HepG2 (cell line): ENCODE data around the gene FXYD6. TPM values are rescaled to one million over a fixed set of nuclear protein-coding genes. Genes with fewer than 3 reads are reported as not detected.

ENCODE experiments used
- FOXK2 ChIP-seq: fragments of 450-650 bp; IDR thresholded peaks from 2 replicates; pipeline ENCODE4 v1.6.1; 2016
- HNRNPLL ChIP-seq: fragments of 200-400 bp; formaldehyde crosslinking; IDR thresholded peaks from 2 replicates; pipeline ENCODE4 v1.6.1; 2017; ENCODE audit warnings: mild to moderate bottlenecking, low read depth, low read length; ENCODE audit not compliant: poor library complexity, severe bottlenecking
- JDP2 ChIP-seq: sonication (generic); formaldehyde crosslinking; IDR thresholded peaks from 2 replicates; pipeline ENCODE4 v1.8.1; 2022; ENCODE audit warnings: missing genetic modification reagents, borderline replicate concordance
- KAT7 ChIP-seq: IDR thresholded peaks from 2 replicates; pipeline ENCODE4 v1.6.1; 2018; ENCODE audit warnings: borderline replicate concordance, missing compliant biosample characterization
- NBN ChIP-seq: fragments of 450-650 bp; conservative IDR thresholded peaks from 2 replicates; pipeline ENCODE4 v1.6.1; 2017
- SMC3 ChIP-seq: IDR thresholded peaks from 2 replicates; pipeline ENCODE4 v1.6.1; 2011; ENCODE audit warnings: low read length, improper control_type of control experiment
- SP4 ChIP-seq: sonication (generic); formaldehyde crosslinking; IDR thresholded peaks from 2 replicates; pipeline ENCODE4 v1.8.1; 2023; ENCODE audit warnings: mild to moderate bottlenecking, missing genetic modification reagents
- XRCC5 ChIP-seq: fragments of 200-400 bp; formaldehyde crosslinking; optimal IDR thresholded peaks from 2 replicates; pipeline ENCODE3; 2017; ENCODE audit warnings: mild to moderate bottlenecking, low read length
- ZNF234 ChIP-seq: sonication (generic); formaldehyde crosslinking; conservative IDR thresholded peaks from 2 replicates; pipeline ENCODE4 v1.5.1; 2020; ENCODE audit warnings: mild to moderate bottlenecking, missing genetic modification reagents
- ZNF616 ChIP-seq: sonication (generic); formaldehyde crosslinking; IDR thresholded peaks from 2 replicates; pipeline ENCODE4 v1.5.0; 2020; ENCODE audit warnings: low read depth, mild to moderate bottlenecking, missing genetic modification reagents
- polyA plus RNA-seq, 8 experiments: library from polyadenylated mRNA; depleted of rRNA in 3 of 8; stranded (reverse) in 7 of 8; unstranded in 1 of 8; fragments of >200 nt; fragmentation: Illumina TruSeq in 4 of 8; extraction: Trizol in 4 of 8; gene quantifications; 2 replicates each; pipeline versions ENCODE4 v1.2.1 to v1.2.3, GENCODE V29; 2011 to 2016; ENCODE audit warnings: low read depth in 4 of 8, missing spikeins in 1 of 8, mixed read lengths in 1 of 8; ENCODE audit not compliant: insufficient read depth in 1 of 8
- total RNA-seq, 5 experiments: library from RNA; depleted of rRNA; stranded (reverse); fragments of >200 nt; fragmentation: Illumina TruSeq; extraction: Trizol; gene quantifications; 2 replicates each; pipeline ENCODE4 v1.2.3, GENCODE V29; 2016; ENCODE audit warnings: low read depth in 1 of 5
- TF ChIP-seq, protein P1 (sequence below): sonication (generic); formaldehyde crosslinking; IDR thresholded peaks from 2 replicates; pipeline ENCODE4 v1.4.0; 2020; ENCODE audit warnings: missing genetic modification reagents
- TF ChIP-seq, protein P2 (sequence below): fragments of 450-650 bp; IDR thresholded peaks from 2 replicates; pipeline ENCODE4 v1.6.1; 2017
- TF ChIP-seq, protein P3 (sequence below): sonication (generic); formaldehyde crosslinking; IDR thresholded peaks from 2 replicates; pipeline ENCODE4 v1.5.1; 2020; ENCODE audit warnings: mild to moderate bottlenecking, missing genetic modification reagents, moderate library complexity

The FXYD6 gene
- total and polyA plus RNA-seq, 2 of the 13 experiments (the other 11 are each of a cell fraction or from before 2014, with no cell fraction given) = not detected

DNA sequence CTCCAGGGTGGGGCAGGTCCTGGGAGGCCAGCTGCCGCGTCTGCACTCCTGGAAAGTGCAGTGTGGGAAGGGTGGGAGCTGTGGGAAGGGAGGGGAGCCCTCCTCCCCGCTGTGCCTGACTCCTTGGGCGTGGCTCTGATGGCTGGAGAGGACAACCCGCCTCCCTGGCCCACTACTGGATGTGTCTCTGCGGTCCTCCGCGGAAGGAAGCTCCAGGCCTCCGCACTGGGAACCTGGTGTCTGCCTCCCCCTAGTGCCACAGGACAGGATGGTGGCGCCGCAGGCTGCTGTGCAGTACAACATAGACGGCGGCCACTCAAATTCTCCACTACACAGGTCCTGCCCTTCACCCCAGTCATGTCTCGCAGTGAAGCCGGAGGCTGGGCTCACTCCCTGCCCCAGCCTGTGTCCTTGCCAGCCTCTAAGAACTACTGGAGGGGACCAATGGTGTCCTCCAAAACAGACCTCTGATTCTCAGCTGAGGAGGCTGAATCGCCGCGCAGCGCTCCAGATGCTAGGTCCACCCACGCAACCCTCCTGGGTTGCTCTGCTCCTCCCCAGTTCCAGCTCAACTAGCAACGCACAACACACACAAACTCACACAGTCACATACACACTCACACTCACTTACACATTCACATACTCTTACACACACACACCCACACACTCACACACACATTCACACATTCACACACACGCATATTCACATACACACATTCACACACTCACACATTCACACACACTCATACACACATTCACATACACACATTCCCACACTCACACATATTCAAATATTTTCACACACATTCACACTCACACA lies 67.0 kb downstream of the FXYD6 start (continued):
- TF ChIP-seq, protein P1, sequence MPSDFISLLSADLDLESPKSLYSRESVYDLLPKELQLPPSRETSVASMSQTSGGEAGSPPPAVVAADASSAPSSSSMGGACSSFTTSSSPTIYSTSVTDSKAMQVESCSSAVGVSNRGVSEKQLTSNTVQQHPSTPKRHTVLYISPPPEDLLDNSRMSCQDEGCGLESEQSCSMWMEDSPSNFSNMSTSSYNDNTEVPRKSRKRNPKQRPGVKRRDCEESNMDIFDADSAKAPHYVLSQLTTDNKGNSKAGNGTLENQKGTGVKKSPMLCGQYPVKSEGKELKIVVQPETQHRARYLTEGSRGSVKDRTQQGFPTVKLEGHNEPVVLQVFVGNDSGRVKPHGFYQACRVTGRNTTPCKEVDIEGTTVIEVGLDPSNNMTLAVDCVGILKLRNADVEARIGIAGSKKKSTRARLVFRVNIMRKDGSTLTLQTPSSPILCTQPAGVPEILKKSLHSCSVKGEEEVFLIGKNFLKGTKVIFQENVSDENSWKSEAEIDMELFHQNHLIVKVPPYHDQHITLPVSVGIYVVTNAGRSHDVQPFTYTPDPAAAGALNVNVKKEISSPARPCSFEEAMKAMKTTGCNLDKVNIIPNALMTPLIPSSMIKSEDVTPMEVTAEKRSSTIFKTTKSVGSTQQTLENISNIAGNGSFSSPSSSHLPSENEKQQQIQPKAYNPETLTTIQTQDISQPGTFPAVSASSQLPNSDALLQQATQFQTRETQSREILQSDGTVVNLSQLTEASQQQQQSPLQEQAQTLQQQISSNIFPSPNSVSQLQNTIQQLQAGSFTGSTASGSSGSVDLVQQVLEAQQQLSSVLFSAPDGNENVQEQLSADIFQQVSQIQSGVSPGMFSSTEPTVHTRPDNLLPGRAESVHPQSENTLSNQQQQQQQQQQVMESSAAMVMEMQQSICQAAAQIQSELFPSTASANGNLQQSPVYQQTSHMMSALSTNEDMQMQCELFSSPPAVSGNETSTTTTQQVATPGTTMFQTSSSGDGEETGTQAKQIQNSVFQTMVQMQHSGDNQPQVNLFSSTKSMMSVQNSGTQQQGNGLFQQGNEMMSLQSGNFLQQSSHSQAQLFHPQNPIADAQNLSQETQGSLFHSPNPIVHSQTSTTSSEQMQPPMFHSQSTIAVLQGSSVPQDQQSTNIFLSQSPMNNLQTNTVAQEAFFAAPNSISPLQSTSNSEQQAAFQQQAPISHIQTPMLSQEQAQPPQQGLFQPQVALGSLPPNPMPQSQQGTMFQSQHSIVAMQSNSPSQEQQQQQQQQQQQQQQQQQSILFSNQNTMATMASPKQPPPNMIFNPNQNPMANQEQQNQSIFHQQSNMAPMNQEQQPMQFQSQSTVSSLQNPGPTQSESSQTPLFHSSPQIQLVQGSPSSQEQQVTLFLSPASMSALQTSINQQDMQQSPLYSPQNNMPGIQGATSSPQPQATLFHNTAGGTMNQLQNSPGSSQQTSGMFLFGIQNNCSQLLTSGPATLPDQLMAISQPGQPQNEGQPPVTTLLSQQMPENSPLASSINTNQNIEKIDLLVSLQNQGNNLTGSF = no peak
- TF ChIP-seq ZNF616 (no peak), JDP2 (CRISPR knock-in tag) (no peak), XRCC5 (peak; percentile 35), SP4 (CRISPR knock-in tag) (0 out of 2 replicates have a peak, but pooled peaks have one; percentile 56), HNRNPLL (peak; percentile 27), FOXK2 (0 out of 2 replicates have a peak, but pooled peaks have one; percentile 13), NBN (peak; percentile 82; the same call in 1 of the 2 replicates), KAT7 (CRISPR knock-in tag) (no peak), SMC3 (0 out of 2 replicates have a peak, but pooled peaks have one; percentile 26), ZNF234 (CRISPR knock-in tag) (no peak)
- TF ChIP-seq, protein P2, sequence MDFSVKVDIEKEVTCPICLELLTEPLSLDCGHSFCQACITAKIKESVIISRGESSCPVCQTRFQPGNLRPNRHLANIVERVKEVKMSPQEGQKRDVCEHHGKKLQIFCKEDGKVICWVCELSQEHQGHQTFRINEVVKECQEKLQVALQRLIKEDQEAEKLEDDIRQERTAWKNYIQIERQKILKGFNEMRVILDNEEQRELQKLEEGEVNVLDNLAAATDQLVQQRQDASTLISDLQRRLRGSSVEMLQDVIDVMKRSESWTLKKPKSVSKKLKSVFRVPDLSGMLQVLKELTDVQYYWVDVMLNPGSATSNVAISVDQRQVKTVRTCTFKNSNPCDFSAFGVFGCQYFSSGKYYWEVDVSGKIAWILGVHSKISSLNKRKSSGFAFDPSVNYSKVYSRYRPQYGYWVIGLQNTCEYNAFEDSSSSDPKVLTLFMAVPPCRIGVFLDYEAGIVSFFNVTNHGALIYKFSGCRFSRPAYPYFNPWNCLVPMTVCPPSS = peak; percentile 82; the same call in 1 of the 2 replicates
- TF ChIP-seq, protein P3, sequence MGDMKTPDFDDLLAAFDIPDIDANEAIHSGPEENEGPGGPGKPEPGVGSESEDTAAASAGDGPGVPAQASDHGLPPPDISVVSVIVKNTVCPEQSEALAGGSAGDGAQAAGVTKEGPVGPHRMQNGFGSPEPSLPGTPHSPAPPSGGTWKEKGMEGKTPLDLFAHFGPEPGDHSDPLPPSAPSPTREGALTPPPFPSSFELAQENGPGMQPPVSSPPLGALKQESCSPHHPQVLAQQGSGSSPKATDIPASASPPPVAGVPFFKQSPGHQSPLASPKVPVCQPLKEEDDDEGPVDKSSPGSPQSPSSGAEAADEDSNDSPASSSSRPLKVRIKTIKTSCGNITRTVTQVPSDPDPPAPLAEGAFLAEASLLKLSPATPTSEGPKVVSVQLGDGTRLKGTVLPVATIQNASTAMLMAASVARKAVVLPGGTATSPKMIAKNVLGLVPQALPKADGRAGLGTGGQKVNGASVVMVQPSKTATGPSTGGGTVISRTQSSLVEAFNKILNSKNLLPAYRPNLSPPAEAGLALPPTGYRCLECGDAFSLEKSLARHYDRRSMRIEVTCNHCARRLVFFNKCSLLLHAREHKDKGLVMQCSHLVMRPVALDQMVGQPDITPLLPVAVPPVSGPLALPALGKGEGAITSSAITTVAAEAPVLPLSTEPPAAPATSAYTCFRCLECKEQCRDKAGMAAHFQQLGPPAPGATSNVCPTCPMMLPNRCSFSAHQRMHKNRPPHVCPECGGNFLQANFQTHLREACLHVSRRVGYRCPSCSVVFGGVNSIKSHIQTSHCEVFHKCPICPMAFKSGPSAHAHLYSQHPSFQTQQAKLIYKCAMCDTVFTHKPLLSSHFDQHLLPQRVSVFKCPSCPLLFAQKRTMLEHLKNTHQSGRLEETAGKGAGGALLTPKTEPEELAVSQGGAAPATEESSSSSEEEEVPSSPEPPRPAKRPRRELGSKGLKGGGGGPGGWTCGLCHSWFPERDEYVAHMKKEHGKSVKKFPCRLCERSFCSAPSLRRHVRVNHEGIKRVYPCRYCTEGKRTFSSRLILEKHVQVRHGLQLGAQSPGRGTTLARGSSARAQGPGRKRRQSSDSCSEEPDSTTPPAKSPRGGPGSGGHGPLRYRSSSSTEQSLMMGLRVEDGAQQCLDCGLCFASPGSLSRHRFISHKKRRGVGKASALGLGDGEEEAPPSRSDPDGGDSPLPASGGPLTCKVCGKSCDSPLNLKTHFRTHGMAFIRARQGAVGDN = peak; percentile 22; the same call in 1 of the 2 replicates
